ENCODE data around the gene WWOX.

WWOX gene

GRCh38 chr16:78446486-78446885 lies 347.0 kb downstream of the WWOX start:
- DNase-seq = no peak

DNA sequence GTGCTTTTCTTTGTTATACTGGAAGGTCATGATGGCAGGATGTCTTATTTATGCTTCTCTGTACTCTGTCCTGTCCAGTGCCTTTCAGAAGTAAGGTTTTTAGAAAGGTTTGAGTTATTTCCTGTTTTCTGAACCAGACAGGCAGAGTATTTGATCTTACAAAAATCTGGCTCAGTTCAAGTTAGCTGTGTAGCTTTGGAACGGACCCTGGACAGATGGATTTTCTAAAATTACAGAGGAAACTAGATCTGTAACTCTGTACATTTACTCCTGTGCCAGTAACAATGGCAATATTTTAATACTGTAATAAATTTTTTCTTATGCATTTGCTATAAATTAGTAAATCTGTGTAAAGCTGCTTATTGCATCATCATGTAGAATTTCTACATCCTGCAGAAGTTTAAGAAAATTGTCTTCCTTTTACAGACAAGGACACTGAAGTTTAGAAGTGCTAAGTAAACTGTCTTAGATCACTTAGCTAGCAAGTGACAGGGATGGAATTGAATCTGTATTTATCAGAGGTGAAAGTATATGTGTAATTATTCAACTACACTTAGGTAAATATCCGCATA lies 347.6 kb downstream of the WWOX start:
- DNase-seq = no peak

DNA sequence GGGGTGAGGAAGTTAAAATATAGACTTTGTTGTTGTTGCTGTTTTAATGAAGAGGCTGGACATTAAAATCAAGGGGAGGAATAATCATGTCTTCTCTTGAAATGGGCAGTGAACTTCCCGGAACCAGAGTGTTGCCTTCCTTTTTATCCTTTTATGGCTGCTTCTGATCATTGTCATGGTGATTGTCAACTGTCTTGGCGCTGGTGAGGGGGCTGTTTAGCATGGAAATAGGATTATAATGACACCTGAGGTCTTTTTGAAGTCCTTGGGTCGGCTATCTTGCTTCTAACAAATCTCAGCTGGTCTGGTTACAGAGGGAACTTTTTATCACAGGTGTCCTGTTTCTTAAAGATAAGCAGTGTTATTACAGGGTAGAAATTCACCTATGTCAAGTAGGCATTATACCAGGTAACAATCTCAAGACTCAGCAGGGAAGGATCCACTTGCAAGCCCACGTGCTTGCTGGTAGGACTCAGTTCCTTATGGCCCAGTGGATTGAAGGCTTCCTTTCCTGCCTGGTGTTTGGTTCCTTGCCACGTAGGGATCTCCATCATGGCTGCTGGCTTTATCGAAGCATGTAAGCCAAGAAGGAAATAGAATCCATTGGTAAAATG lies 349.3 kb downstream of the WWOX start:
- DNase-seq = no peak

GRCh38 chr16:78450255-78450654 lies 350.8 kb downstream of the WWOX start:
- DNase-seq = no peak

DNA sequence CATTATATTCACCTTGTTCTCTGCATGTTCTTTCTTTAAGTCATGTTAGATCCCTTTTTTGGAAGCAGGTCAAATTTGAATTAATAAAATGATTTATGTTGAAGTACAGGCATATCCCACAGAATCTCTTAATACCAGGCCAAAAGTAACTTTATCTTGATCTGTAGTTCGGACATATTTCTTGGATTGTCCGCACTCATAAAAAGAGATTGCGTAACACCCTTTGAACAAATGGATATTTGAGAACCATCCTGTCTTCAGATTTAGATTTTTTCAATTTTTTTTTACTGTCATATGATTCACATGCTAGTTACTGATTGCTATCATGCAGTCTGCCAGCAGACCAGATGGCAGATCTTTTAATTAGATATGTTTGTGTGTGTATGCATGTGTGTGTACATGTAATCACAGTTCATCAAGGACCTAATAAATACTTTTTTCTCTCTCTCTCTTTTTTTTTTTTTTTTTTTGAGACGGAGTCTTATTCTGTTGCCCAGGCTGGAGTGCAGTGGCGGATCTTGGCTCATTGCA lies 352.6 kb downstream of the WWOX start:
- DNase-seq = no peak

- DNase-seq = no peak
These were observed 356.4 kb downstream of the WWOX start for GRCh38 chr16:78455861-78456260.

- DNase-seq = no peak
These were observed 359.1 kb downstream of the WWOX start for GRCh38 chr16:78458588-78458987.

DNA sequence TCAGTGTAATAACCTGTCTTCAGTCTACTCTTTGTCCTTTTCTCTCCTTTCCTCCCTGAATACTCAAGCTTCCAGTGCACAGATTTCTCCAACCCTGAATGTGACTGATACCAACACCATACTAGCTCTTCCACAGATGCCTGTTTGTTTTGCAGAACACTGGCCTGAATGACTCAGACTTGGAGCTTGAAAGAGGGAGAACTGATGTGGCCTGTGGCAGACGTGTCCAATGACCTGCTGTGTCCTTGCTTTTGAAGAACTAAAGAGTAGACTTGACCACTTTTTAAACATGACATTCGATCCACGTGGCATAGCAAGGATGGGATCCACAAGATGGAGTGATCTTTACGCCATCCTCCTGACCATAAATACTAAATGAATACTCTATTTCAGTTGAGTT lies 361.0 kb downstream of the WWOX start:
- DNase-seq = no peak

DNA sequence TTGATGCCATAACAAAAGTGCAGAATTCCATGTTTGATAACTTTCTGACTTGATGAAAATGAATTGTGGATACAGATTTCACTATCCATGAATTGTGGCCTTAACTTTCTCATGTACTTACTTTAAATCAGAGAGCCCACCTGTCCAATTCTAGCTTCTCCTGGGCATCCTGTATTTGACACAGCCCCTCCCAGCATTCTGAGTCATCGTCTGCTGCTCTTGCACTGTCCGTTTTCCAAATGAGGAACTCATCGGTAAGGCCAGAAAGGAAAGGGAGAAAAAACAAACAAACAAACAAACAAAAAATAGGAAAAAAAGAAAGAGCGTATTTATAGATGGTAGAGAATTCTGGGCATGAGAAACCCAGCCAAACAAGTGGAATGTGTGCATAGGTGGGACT lies 361.6 kb downstream of the WWOX start:
- DNase-seq = no peak

- DNase-seq = no peak
These were observed 362.2 kb downstream of the WWOX start for GRCh38 chr16:78461496-78462287.

DNA sequence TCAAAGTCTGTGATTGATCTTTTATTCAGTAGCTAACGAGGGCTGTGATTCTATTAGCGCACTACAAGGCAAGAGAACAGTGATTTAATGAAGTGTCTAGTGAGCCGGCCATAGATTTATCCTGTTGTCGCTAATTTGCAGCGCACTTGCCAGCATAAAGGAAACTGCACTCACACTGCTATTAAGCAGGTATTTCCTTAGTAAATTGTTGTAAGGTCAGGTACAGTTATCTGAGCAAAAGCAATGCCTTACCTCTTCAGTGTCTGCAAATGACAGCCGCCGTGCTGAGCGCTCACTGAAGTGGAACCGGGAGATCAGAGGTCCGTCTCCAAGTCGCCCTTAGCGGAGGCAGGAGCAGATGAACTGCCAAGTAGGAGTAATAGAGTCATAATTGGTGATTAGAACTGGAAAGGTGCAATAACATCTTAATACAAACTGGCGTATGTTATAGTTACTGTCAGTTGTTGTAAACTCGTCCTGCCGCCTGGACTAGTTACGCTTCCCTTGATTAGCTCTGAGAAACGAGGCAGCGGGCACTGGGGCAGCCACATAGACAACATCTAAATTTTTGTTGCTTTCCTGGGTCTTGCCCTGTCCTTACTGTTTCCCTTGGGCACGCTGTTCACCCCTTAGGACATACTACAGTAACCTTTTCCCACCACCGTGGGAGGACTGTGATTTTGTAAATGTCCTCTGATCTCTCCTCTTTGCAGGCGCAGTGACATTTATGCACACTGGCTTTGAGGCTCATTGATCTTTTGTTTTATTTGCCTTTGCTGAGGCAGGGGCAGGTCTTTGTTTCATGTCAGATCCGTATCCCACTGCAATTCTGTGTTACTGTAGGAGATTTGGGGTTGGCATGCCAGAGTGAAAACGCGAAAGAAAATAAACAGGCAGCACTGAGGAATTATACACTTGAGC lies 363.1 kb downstream of the WWOX start:
- no peak for DNase-seq

GRCh38 chr16:78463591-78463990 lies 364.1 kb downstream of the WWOX start:
- no peak for DNase-seq

- DNase-seq = no peak
These were observed 365.4 kb downstream of the WWOX start for GRCh38 chr16:78464833-78465232.

- no peak for DNase-seq
These were observed 366.3 kb downstream of the WWOX start for GRCh38 chr16:78465730-78466129.

DNA sequence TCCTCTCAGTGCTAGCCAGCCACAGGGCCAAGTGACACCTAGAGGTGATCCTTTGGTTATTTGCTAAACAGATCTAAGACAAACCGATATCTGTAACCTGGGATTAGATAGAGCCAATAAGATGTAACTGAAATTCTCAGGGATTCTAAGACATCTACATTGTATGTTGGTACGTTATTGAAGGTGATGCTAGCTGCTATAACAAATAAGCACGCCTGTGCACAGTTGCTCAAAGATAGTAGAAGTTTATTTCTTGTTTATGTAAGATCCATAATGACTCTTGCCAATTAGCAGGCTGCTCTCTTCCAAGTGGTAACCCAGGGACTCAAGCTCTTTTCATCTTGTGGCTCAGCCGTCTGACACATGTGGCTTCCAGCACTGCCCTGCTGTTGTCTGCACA lies 370.3 kb downstream of the WWOX start:
- no peak for DNase-seq

DNA sequence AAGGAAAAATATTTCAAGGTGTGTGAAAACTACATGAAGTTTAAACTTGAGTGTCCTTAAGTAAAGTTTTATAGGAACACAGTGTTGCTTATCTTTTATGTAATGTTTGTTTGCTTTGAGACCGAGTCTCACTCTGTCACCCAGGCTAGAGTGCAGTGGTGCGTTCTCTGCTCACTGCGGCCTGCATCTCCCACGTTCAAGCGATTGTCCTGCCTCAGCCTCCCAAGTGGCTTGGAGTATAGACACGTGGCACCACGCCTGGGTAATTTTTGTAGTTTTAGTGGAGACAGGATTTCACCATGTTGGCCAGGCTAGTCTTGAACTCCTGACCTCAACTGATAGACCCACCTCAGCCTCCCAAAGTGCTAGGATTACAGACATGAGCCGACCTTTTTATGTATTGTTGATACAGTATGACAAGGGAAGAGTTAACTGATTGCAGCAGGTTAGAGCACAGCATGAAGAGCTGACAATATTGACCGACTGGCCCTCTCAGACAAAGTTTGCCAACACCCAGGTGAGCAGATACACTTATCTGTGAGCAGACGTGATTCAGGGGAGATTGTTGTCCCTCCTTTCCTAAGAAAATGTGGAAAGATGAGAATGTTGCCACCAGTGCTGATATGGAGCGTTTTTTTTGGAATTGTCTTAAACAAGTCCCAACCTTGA lies 373.7 kb downstream of the WWOX start:
- no peak for DNase-seq

- no peak for DNase-seq
These were observed 375.3 kb downstream of the WWOX start for GRCh38 chr16:78474762-78475161.

DNA sequence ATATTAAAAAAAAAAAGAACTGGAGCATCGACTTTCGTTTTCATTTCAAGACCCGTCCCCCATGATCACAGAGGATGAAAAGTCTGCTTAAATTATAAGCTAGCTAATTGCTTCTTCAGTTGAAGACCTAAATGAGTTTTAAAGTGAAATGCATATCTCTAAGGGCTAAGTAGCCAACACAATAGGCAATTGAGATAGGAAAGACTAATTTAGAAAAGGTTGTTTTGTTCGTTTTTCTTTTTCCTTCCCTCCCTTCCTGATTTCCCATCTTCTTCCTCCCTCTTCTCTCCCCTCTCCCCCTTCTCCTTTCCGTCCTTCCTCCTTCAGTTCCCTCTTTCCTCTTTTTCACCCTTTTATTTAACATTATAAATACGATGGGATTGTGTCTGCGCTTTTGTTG lies 377.2 kb downstream of the WWOX start:
- DNase-seq = no peak

- no peak for DNase-seq
These were observed 378.9 kb downstream of the WWOX start for GRCh38 chr16:78478267-78478861.

DNA sequence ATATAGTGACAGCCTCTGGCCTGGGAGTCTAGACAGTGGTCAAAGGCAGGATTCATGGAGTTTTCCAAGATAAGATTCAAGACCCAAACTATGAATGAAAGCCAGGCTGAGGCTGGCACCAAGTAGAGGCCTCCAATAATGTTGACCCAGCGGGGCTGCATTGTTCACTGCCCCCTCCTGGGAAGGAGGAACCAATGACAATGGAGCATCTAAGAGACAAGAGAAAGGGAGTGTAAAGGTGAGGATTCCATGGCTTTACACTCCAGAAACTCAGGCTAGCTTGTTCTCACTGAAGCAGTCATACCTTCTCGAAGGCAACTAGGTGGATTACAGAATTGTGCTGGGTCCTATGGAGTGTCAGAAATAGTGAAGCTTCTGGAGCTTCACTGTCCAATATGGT lies 380.3 kb downstream of the WWOX start:
- DNase-seq = no peak

GRCh38 chr16:78480588-78480987 lies 381.1 kb downstream of the WWOX start:
- DNase-seq = no peak

Measured in KG1 (cell line).